ENCODE data around the gene NEK1.

DNA sequence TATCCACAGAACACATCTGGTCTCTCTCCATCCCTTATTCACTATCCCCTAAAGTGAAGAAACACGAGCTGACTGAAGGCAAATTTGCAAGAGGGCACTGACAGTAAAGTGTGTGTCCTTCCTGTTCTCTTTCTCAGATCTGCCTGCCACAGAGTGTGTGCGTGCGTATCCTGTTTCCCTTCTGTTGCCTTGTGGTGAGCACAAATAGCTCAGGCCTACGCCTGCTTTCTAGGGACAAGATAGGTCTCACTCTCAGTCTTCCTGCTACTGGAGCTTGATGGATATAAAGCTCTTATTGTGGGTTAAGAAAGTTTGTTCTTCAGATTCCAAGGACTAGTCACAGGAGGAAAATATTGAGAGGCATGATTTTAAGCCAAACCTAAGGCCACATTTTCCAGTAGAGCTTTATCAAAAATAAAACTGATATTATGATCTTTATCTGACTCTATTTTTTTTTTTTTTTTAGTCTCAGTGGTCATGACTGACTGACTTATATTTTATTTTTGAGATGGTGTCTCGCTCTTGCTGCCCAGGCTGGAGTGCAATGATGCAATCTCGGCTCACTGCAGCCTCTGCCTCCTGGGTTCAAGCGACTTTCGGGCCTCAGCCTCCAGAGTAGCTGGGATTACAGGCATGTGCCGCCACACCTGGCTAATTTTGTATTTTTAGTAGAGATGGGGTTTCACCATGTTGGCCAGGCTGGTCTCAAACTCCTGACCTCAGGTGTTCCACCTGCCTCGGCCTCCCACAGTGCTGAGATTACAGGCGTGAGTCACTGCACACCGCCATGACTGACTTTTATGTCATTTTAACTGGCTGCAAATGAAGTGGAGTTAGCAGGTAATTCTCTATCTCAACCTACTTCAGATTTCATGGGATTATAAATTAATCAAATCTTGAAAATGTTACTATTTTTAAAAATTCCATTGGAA is 201.3 kb downstream of the NEK1 start:
- TF ChIP-seq JUND (IDR thresholded peaks at IDR 0.05; ENCODE audit: low read length): no peak
- TF ChIP-seq JUN (IDR thresholded peaks at IDR 0.05; ENCODE audit: low read depth, low read length): no peak
- no peak for TF ChIP-seq EZH2 (IDR thresholded peaks at IDR 0.05; ENCODE audit: low read depth, low read length, severe bottlenecking)
- no peak for TF ChIP-seq POLR2A (IDR thresholded peaks at IDR 0.05; ENCODE audit: control extremely low read depth in 1 of 2, low read depth in 2 of 2, low read length in 2 of 2)
- TF ChIP-seq MAX (IDR thresholded peaks at IDR 0.05): no peak
- TF ChIP-seq POLR2AphosphoS5 (IDR thresholded peaks at IDR 0.05; ENCODE audit: low read depth, low read length): no peak
- no peak for TF ChIP-seq USF2 (IDR thresholded peaks at IDR 0.05; ENCODE audit: low read length)
